OCI-LY7 (cell line): ENCODE data around the gene OR2T5. TPM values are rescaled to one million over a fixed set of nuclear protein-coding genes. Genes with fewer than 3 reads are reported as not detected.
"Not testable (repeated sequence)": the region's sequence is repeated elsewhere in the genome, so short reads cannot be mapped to it uniquely, and the experiment has no call there.

Experiments used
- BruUV-seq: library from RNA; stranded (reverse); fragments of 400-500 nt; replicated peaks from 2 replicates; lab custom pipeline; 2021; lab: Mats Ljungman, UMichigan
- CTCF ChIA-PET: fragments of 300-600 bp; sonication (Branson Sonifier 250); formaldehyde crosslinking; loops from one replicate; lab custom pipeline; 2022; ENCODE audit warnings: antibody characterized with exemption; ENCODE audit not compliant: unreplicated experiment; lab: Charles Lee
- POLR2A ChIA-PET: fragments of 300-600 bp; sonication (Branson Sonifier 250); formaldehyde crosslinking; loops from one replicate; lab custom pipeline; 2022; ENCODE audit warnings: antibody characterized with exemption; lab: Charles Lee
- DNase-seq: peaks from one replicate; pipeline ENCODE4 v3.0.0-alpha.2; 2015; ENCODE audit warnings: low spot score
- H2AFZ ChIP-seq: fragments of 200-600 bp; sonication (generic), shearing (Covaris generic); 2 replicates; pipeline ENCODE4 v1.6.1; 2014; ENCODE audit warnings: mild to moderate bottlenecking, antibody characterized with exemption, low read length, moderate library complexity
- H3K27ac ChIP-seq: fragments of 200-600 bp; sonication (generic); 2 replicates; pipeline ENCODE4 v1.5.1; 2014; ENCODE audit warnings: mixed run types, low read depth, mild to moderate bottlenecking, moderate library complexity, low read length, inconsistent platforms; ENCODE audit not compliant: poor library complexity, severe bottlenecking
- H3K36me3 ChIP-seq: fragments of 200-600 bp; sonication (generic); 2 replicates; pipeline ENCODE4 v1.6.1; 2014; ENCODE audit warnings: mild to moderate bottlenecking, antibody characterized with exemption, low read length, moderate library complexity, mixed read lengths; ENCODE audit not compliant: insufficient read depth
- H3K4me1 ChIP-seq: fragments of 200-600 bp; sonication (generic); 2 replicates; pipeline ENCODE4 v1.5.1; 2014; ENCODE audit warnings: mild to moderate bottlenecking, low read length; ENCODE audit not compliant: insufficient read depth, poor library complexity, severe bottlenecking
- H3K4me2 ChIP-seq: fragments of 200-600 bp; sonication (generic); 2 replicates; pipeline ENCODE4 v1.6.1; 2014; ENCODE audit warnings: mild to moderate bottlenecking, low read length
- H3K4me3 ChIP-seq: fragments of 200-600 bp; sonication (generic); 2 replicates; pipeline ENCODE4 v1.5.1; 2014; ENCODE audit warnings: mild to moderate bottlenecking, low read depth, low read length; ENCODE audit not compliant: poor library complexity, severe bottlenecking
- H3K79me2 ChIP-seq: fragments of 200-600 bp; sonication (generic); 2 replicates; pipeline ENCODE4 v1.6.1; 2016; ENCODE audit warnings: low read depth, mild to moderate bottlenecking, low read length, moderate library complexity, mixed read lengths; ENCODE audit not compliant: insufficient read depth
- H3K9me2 ChIP-seq: fragments of 200-600 bp; sonication (generic); 2 replicates; pipeline ENCODE4 v1.6.1; 2016; ENCODE audit warnings: mild to moderate bottlenecking, low read length, mixed read lengths; ENCODE audit not compliant: insufficient read depth
- H3K9me3 ChIP-seq: fragments of 200-600 bp; sonication (generic); 2 replicates; pipeline ENCODE4 v1.6.1; 2014; ENCODE audit warnings: mild to moderate bottlenecking, mixed run types, low read length, mixed read lengths
- H4K20me1 ChIP-seq: fragments of 200-600 bp; sonication (generic); 2 replicates; pipeline ENCODE4 v1.6.1; 2014; ENCODE audit warnings: mild to moderate bottlenecking, antibody characterized with exemption, low read length, moderate library complexity, mixed read lengths; ENCODE audit not compliant: insufficient read depth
- CTCF ChIP-seq: fragments of 200-600 bp; sonication (generic); conservative IDR thresholded peaks from 2 replicates; pipeline ENCODE4 v1.5.1; 2014; ENCODE audit warnings: mild to moderate bottlenecking, antibody characterized with exemption, low read length, moderate library complexity, mixed read lengths
- EZH2phosphoT487 ChIP-seq: fragments of 200-600 bp; sonication (generic); IDR thresholded peaks from 2 replicates; pipeline ENCODE4 v1.6.1; 2018; ENCODE audit warnings: low read depth, borderline replicate concordance, mild to moderate bottlenecking, mixed run types, antibody characterized with exemption, low read length, moderate library complexity, mixed read lengths
- intact Hi-C: fragments of 100-400 bp; cut with micrococcal nuclease; formaldehyde crosslinking; loops from one replicate; pipeline ENCODE4 v1.10.0; 2022; ENCODE audit not compliant: unreplicated experiment
- total RNA-seq, 2 experiments: library from RNA; depleted of rRNA in 1 of 2; stranded (reverse); fragments of >200 nt in 1 of 2; shearing (Covaris generic) in 1 of 2; gene quantifications; 2 replicates each; pipeline ENCODE4 v1.2.3, GENCODE V29; 2014 to 2022

Gene OR2T5
- total RNA-seq, 2 experiments from 2014 or later: not detected

- H3K4me2 ChIP-seq, H3K79me2 ChIP-seq, CTCF ChIA-PET, H3K27ac ChIP-seq, BruUV-seq, H3K4me3 ChIP-seq, H4K20me1 ChIP-seq, H3K9me2 ChIP-seq, H3K4me1 ChIP-seq, DNase-seq, H3K36me3 ChIP-seq, H2AFZ ChIP-seq, H3K9me3 ChIP-seq, POLR2A ChIA-PET: not testable (repeated sequence)
- intact Hi-C loops: loop anchor here (5.0 kb wide), 1 partner anchor 173 kb away; no protein-coding TSS in a partner anchor
Measured at GRCh38 chr1:248459117-248459516, 29.3 kb upstream of the OR2T5 start.

- POLR2A ChIA-PET: interaction anchor here (0.8 kb wide), 1 partner anchor 209 kb away, joined by 3 read pairs; no protein-coding TSS in a partner anchor
- intact Hi-C loops: no loop called here
Measured at GRCh38 chr1:248471154-248471553, 17.2 kb upstream of the OR2T5 start.

GRCh38 chr1:248472111-248472510, 16.3 kb upstream of the OR2T5 start:
- H4K20me1 ChIP-seq, H3K4me3 ChIP-seq, H3K79me2 ChIP-seq, H3K4me1 ChIP-seq, H3K4me2 ChIP-seq, H3K27ac ChIP-seq, H3K9me2 ChIP-seq, H3K36me3 ChIP-seq, CTCF ChIA-PET, H2AFZ ChIP-seq, DNase-seq, intact Hi-C loops, POLR2A ChIA-PET, BruUV-seq, H3K9me3 ChIP-seq: not testable (repeated sequence)

More at GRCh38 chr1:248471154-248471553, 17.2 kb upstream of the OR2T5 start:
- no peak overlapping the region for H3K4me3 ChIP-seq
- no peaks in the 10 kb centered on the region for H3K79me2 ChIP-seq
- BruUV-seq: no TSS peak
- no peaks in the 10 kb centered on the region for H3K36me3 ChIP-seq
- no peak overlapping the region for H3K27ac ChIP-seq
- no peak overlapping the region for H3K4me2 ChIP-seq
- no peak for DNase-seq
- no peaks in the 10 kb centered on the region for H4K20me1 ChIP-seq
- no peaks in the 10 kb centered on the region for H3K9me3 ChIP-seq
- no peak overlapping the region for H2AFZ ChIP-seq
- TF ChIP-seq EZH2phosphoT487 (no peak), CTCF (no peak)
- CTCF ChIA-PET: no interaction called here
- no peaks in the 10 kb centered on the region for H3K9me2 ChIP-seq
- H3K4me1 ChIP-seq: no peaks in the 10 kb centered on the region

- H3K36me3 ChIP-seq, BruUV-seq, H3K4me1 ChIP-seq, CTCF ChIA-PET, H3K4me3 ChIP-seq, H3K4me2 ChIP-seq, H3K9me3 ChIP-seq, H2AFZ ChIP-seq, intact Hi-C loops, H3K27ac ChIP-seq, H3K79me2 ChIP-seq, H3K9me2 ChIP-seq, H4K20me1 ChIP-seq, DNase-seq, POLR2A ChIA-PET: not testable (repeated sequence)
Measured at GRCh38 chr1:248473051-248473450, 15.3 kb upstream of the OR2T5 start, which contains the start of gene OR2T3. TSS of gene OR2T3 (plus strand) at chr1:248473351. CDS start at chr1:248473351, 0 bp downstream.

- H3K27ac ChIP-seq, H3K79me2 ChIP-seq, H4K20me1 ChIP-seq, intact Hi-C loops, H3K9me2 ChIP-seq, H3K4me1 ChIP-seq, H3K9me3 ChIP-seq, H3K4me2 ChIP-seq, CTCF ChIA-PET, H3K36me3 ChIP-seq, POLR2A ChIA-PET, BruUV-seq, H3K4me3 ChIP-seq, DNase-seq, H2AFZ ChIP-seq: not testable (repeated sequence)
Measured at GRCh38 chr1:248475660-248476059, 12.7 kb upstream of the OR2T5 start.
